A549 (cell line): ENCODE data around the gene SCGB1A1.

ENCODE experiments used
- BHLHE40 ChIP-seq: IDR thresholded peaks from 2 replicates; pipeline ENCODE4 v1.6.1; 2012; ENCODE audit warnings: low read depth, low read length, inconsistent platforms
- CHD4 ChIP-seq: fragments of 200-600 bp; sonication (generic); IDR thresholded peaks from 2 replicates; pipeline ENCODE4 v1.6.1; 2016; ENCODE audit warnings: antibody characterized with exemption, mild to moderate bottlenecking, borderline replicate concordance
- CTCF ChIP-seq: fragments of >200 bp; sonication (Bioruptor Twin); formaldehyde crosslinking; IDR thresholded peaks from 3 replicates; pipeline ENCODE4 v1.5.1; 2016
- HDAC2 ChIP-seq: fragments of 200-600 bp; sonication (generic); IDR thresholded peaks from 2 replicates; pipeline ENCODE4 v1.6.1; 2016
- MAX ChIP-seq: IDR thresholded peaks from 2 replicates; pipeline ENCODE4 v1.6.1; 2012
- NPAS2 ChIP-seq: fragments of 250-450 bp; sonication (Bioruptor Pico); IDR thresholded peaks from 2 replicates; pipeline ENCODE4 v1.8.0; 2022; ENCODE audit warnings: mild to moderate bottlenecking, moderate library complexity, borderline replicate concordance
- POLR2A ChIP-seq: IDR thresholded peaks from 2 replicates; pipeline ENCODE4 v1.6.1; 2012; ENCODE audit warnings: mild to moderate bottlenecking, low read length
- POLR2AphosphoS2 ChIP-seq: conservative IDR thresholded peaks from 2 replicates; pipeline ENCODE4 v1.6.1; 2012; ENCODE audit warnings: low read length, improper control_type of control experiment, inconsistent platforms
- RAD21 ChIP-seq, 2 experiments: fragments of >200 bp in 1 of 2; sonication (Bioruptor Twin) in 1 of 2; formaldehyde crosslinking in 1 of 2; IDR thresholded peaks in 1 of 2; conservative IDR thresholded peaks in 1 of 2; 2 replicates in 1 of 2; 3 replicates in 1 of 2; pipeline ENCODE4 v1.6.1; 2012 to 2018; ENCODE audit warnings: inconsistent platforms in 1 of 2
- RNF2 ChIP-seq: fragments of 200-600 bp; sonication (generic); IDR thresholded peaks from 2 replicates; pipeline ENCODE4 v1.6.1; 2016; ENCODE audit warnings: low read depth, mild to moderate bottlenecking, antibody characterized with exemption, moderate library complexity, borderline replicate concordance
- SMC3 ChIP-seq: fragments of >200 bp; sonication (Bioruptor Twin); formaldehyde crosslinking; IDR thresholded peaks from 3 replicates; pipeline ENCODE4 v1.6.1; 2018; ENCODE audit warnings: inconsistent platforms
- SREBF2 ChIP-seq: fragments of 450-650 bp; IDR thresholded peaks from 2 replicates; pipeline ENCODE4 v1.6.1; 2014; ENCODE audit warnings: mild to moderate bottlenecking, moderate library complexity
- USF2 ChIP-seq: fragments of 450-650 bp; IDR thresholded peaks from 2 replicates; pipeline ENCODE4 v1.6.1; 2014; ENCODE audit warnings: antibody characterized with exemption
- ZFP36 ChIP-seq: fragments of 450-650 bp; IDR thresholded peaks from 2 replicates; pipeline ENCODE4 v1.6.1; 2014; ENCODE audit warnings: borderline replicate concordance; ENCODE audit not compliant: partially characterized antibody

GRCh38 chr11:62472063-62472884 is 53.4 kb downstream of the SCGB1A1 start:
- TF ChIP-seq CTCF (no peak), BHLHE40 (no peak), RAD21 (conservative IDR thresholded peaks at IDR 0.05 in 1 of 2, IDR thresholded peaks at IDR 0.05 in 1 of 2) (no peak), HDAC2 (no peak), SREBF2 (no peak), NPAS2 (no peak), ZFP36 (no peak), RNF2 (no peak), MAX (peak; percentile 52; the same call in 1 of the 2 replicates), POLR2A (no peak), POLR2AphosphoS2 (no peak), SMC3 (no peak), CHD4 (no peak), USF2 (no peak)
